ENCODE results near the gene SPOCK2.
"Not testable (repeated sequence)": the region's sequence is repeated elsewhere in the genome, so short reads cannot be mapped to it uniquely, and the experiment has no call there.

Gene SPOCK2, protein sequence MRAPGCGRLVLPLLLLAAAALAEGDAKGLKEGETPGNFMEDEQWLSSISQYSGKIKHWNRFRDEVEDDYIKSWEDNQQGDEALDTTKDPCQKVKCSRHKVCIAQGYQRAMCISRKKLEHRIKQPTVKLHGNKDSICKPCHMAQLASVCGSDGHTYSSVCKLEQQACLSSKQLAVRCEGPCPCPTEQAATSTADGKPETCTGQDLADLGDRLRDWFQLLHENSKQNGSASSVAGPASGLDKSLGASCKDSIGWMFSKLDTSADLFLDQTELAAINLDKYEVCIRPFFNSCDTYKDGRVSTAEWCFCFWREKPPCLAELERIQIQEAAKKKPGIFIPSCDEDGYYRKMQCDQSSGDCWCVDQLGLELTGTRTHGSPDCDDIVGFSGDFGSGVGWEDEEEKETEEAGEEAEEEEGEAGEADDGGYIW

GRCh38 chr10:72087969-72088888, at the start of gene SPOCK2:
TSS of gene SPOCK2 (minus strand) at chr10:72088551. CDS start at chr10:72088328, 223 bp downstream.
- Histone ChIP-seq H3K9ac (ENCODE audit: low read length) (no peak within 1 kb of the TSS; the same call in 1 of the 2 replicates), H3K27me3 (ENCODE audit: low read length) (no peaks in the 10 kb centered on the region), H3K4me3 (ENCODE audit: insufficient read depth, low read length, poor library complexity, severe bottlenecking) (peak within 1 kb of the TSS; percentile 30), H3K36me3 (ENCODE audit: low read length) (no peaks in the 10 kb centered on the region), H3K9me2 (replicated peaks; ENCODE audit: insufficient read depth, low read length) (no peaks in the 10 kb centered on the region), H3F3A (ENCODE audit: insufficient read depth) (no peaks in the 10 kb centered on the region), H3K79me2 (ENCODE audit: insufficient read depth, low read length) (no peaks in the 10 kb centered on the region), H2AFZ (ENCODE audit: low read depth, low read length, severe bottlenecking) (peak within 1 kb of the TSS; percentile 11), H3K27ac (ENCODE audit: low read depth, low read length) (no peak within 1 kb of the TSS), H3K9me3 (ENCODE audit: insufficient read depth, low read length) (no peaks in the 10 kb centered on the region), H3K4me2 (ENCODE audit: low read depth, low read length, poor library complexity, severe bottlenecking) (peak within 1 kb of the TSS; percentile 47), H4K20me1 (ENCODE audit: low read depth, low read length) (no peaks in the 10 kb centered on the region)
- TF ChIP-seq EZH2phosphoT487 (conservative IDR thresholded peaks at IDR 0.05; ENCODE audit: low read length): no peak
- TF ChIP-seq, protein P1, sequence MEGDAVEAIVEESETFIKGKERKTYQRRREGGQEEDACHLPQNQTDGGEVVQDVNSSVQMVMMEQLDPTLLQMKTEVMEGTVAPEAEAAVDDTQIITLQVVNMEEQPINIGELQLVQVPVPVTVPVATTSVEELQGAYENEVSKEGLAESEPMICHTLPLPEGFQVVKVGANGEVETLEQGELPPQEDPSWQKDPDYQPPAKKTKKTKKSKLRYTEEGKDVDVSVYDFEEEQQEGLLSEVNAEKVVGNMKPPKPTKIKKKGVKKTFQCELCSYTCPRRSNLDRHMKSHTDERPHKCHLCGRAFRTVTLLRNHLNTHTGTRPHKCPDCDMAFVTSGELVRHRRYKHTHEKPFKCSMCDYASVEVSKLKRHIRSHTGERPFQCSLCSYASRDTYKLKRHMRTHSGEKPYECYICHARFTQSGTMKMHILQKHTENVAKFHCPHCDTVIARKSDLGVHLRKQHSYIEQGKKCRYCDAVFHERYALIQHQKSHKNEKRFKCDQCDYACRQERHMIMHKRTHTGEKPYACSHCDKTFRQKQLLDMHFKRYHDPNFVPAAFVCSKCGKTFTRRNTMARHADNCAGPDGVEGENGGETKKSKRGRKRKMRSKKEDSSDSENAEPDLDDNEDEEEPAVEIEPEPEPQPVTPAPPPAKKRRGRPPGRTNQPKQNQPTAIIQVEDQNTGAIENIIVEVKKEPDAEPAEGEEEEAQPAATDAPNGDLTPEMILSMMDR (IDR thresholded peaks at IDR 0.05; ENCODE audit: insufficient read depth, low read length, poor library complexity, severe bottlenecking): no peak

GRCh38 chr10:72137583-72137982, 49.2 kb upstream of the SPOCK2 start:
- Histone ChIP-seq H3K9me2 (replicated peaks; ENCODE audit: insufficient read depth, low read length) (no peaks in the 10 kb centered on the region), H3K27ac (ENCODE audit: low read depth, low read length) (no peak overlapping the region), H3K9me3 (ENCODE audit: insufficient read depth, low read length) (no peaks in the 10 kb centered on the region), H3K36me3 (ENCODE audit: low read length) (no peaks in the 10 kb centered on the region), H2AFZ (ENCODE audit: low read depth, low read length, severe bottlenecking) (no peak overlapping the region), H3K79me2 (ENCODE audit: insufficient read depth, low read length) (no peaks in the 10 kb centered on the region), H3F3A (ENCODE audit: insufficient read depth) (no peaks in the 10 kb centered on the region), H3K27me3 (ENCODE audit: low read length) (no peaks in the 10 kb centered on the region), H3K9ac (ENCODE audit: low read length) (no peak overlapping the region), H3K4me3 (ENCODE audit: insufficient read depth, low read length, poor library complexity, severe bottlenecking) (no peak overlapping the region), H3K4me2 (ENCODE audit: low read depth, low read length, poor library complexity, severe bottlenecking) (no peak overlapping the region), H4K20me1 (ENCODE audit: low read depth, low read length) (no peaks in the 10 kb centered on the region)
- no peak for TF ChIP-seq EZH2phosphoT487 (conservative IDR thresholded peaks at IDR 0.05; ENCODE audit: low read length)
- TF ChIP-seq, protein P1 (IDR thresholded peaks at IDR 0.05; ENCODE audit: insufficient read depth, low read length, poor library complexity, severe bottlenecking): no peak

DNA sequence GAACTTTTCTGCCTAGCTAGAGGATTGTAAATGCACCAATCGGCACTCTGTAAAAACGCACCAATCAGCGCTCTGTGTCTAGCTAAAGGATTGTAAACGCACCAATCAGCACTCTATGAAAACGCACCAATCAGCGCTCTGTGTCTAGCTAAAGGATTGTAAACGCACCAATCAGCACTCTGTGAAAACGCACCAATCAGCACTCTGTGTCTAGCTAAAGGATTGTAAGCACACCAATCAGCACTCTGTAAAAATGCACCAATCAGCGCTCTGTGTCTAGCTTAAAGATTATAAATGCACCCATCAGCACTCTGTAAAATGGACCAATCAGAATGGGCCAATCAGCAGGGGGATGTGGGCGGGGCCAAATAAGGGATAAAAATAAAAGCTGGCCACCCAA, 47.9 kb upstream of the SPOCK2 start:
- H3K27ac ChIP-seq (ENCODE audit: low read depth, low read length); H3K79me2 ChIP-seq (ENCODE audit: insufficient read depth, low read length); H3F3A ChIP-seq (ENCODE audit: insufficient read depth); H3K9me2 ChIP-seq (replicated peaks; ENCODE audit: insufficient read depth, low read length); H2AFZ ChIP-seq (ENCODE audit: low read depth, low read length, severe bottlenecking); H3K4me3 ChIP-seq (ENCODE audit: insufficient read depth, low read length, poor library complexity, severe bottlenecking); H3K27me3 ChIP-seq (ENCODE audit: low read length); H3K9ac ChIP-seq (ENCODE audit: low read length); H4K20me1 ChIP-seq (ENCODE audit: low read depth, low read length); H3K9me3 ChIP-seq (ENCODE audit: insufficient read depth, low read length); H3K36me3 ChIP-seq (ENCODE audit: low read length); H3K4me2 ChIP-seq (ENCODE audit: low read depth, low read length, poor library complexity, severe bottlenecking): not testable (repeated sequence)
